CD4-positive, alpha-beta memory T cell (primary cell): ENCODE data around the gene NEDD4. TPM values are rescaled to one million over a fixed set of nuclear protein-coding genes. Genes with fewer than 3 reads are reported as not detected.

Source experiments
- CTCF ChIA-PET: fragments of 350-600 bp; sonication (Branson Sonifier 250); formaldehyde crosslinking; loops from one replicate; lab custom pipeline; 2021; ENCODE audit warnings: inconsistent platforms; ENCODE audit not compliant: partially characterized antibody; lab: Charles Lee
- POLR2A ChIA-PET: fragments of 350-600 bp; sonication (Branson Sonifier 250); formaldehyde crosslinking; loops from one replicate; lab custom pipeline; 2021; ENCODE audit not compliant: partially characterized antibody; lab: Charles Lee
- DNase-seq, 5 donors: peaks; one replicate each; pipeline versions ENCODE4 v3.0.0 to v3.0.0-alpha.2; 2020 to 2022; ENCODE audit warnings: mixed read lengths in 1 of 5
- H3K27ac ChIP-seq: one replicate; pipeline ENCODE4 v1.7.0; 2013; ENCODE audit warnings: low read depth, low read length
- H3K27me3 ChIP-seq: 2 replicates; pipeline ENCODE4 v1.7.0; 2013; ENCODE audit warnings: mild to moderate bottlenecking, low read length, moderate library complexity; ENCODE audit not compliant: insufficient read depth
- H3K36me3 ChIP-seq: 2 replicates; pipeline ENCODE4 v1.7.0; 2013; ENCODE audit warnings: mild to moderate bottlenecking, low read length, moderate library complexity; ENCODE audit not compliant: insufficient read depth
- H3K4me1 ChIP-seq: 2 replicates; pipeline ENCODE4 v1.7.0; 2013; ENCODE audit warnings: mild to moderate bottlenecking, low read length, moderate library complexity; ENCODE audit not compliant: insufficient read depth
- H3K4me3 ChIP-seq, 2 donors: one replicate each; pipeline ENCODE4 v1.7.0; 2013; ENCODE audit warnings: low read length in 2 of 2, mild to moderate bottlenecking in 1 of 2
- H3K9me3 ChIP-seq, 2 donors: one replicate each; pipeline ENCODE4 v1.7.0; 2013; ENCODE audit warnings: low read length in 2 of 2, control low read depth in 1 of 2; ENCODE audit not compliant: control insufficient read depth in 1 of 2
- H3K27ac Mint-ChIP-seq, 7 donors: one replicate each; pipeline ENCODE4 v1.8.0; 2020 to 2021; ENCODE audit warnings: mixed read lengths in 7 of 7, mild to moderate bottlenecking in 6 of 7, inconsistent platforms in 3 of 7, moderate library complexity in 3 of 7
- H3K27me3 Mint-ChIP-seq, 2 donors: one replicate each; pipeline ENCODE4 v1.8.0; 2020 to 2021; ENCODE audit warnings: mixed read lengths in 2 of 2
- H3K36me3 Mint-ChIP-seq, 2 donors: one replicate each; pipeline ENCODE4 v1.8.0; 2020 to 2021; ENCODE audit warnings: mixed read lengths in 2 of 2, inconsistent platforms in 1 of 2, mild to moderate bottlenecking in 1 of 2
- H3K4me1 Mint-ChIP-seq, 4 donors: one replicate each; pipeline ENCODE4 v1.8.0; 2020 to 2021; ENCODE audit warnings: mixed read lengths in 4 of 4, mild to moderate bottlenecking in 1 of 4
- H3K4me3 Mint-ChIP-seq, 8 donors: one replicate each; pipeline ENCODE4 v1.8.0; 2020 to 2021; ENCODE audit warnings: mixed read lengths in 8 of 8, mild to moderate bottlenecking in 7 of 8, moderate library complexity in 6 of 8, inconsistent platforms in 3 of 8
- H3K9me3 Mint-ChIP-seq, 8 donors: one replicate each; pipeline ENCODE4 v1.8.0; 2020 to 2021; ENCODE audit warnings: mixed read lengths in 8 of 8, mild to moderate bottlenecking in 5 of 8, inconsistent platforms in 3 of 8, moderate library complexity in 1 of 8
- intact Hi-C: fragments of 100-400 bp; cut with micrococcal nuclease; formaldehyde crosslinking; loops from one replicate; pipeline ENCODE4 v1.15.1; 2023
- polyA plus RNA-seq, 2 donors: library from polyadenylated mRNA; unstranded; fragments of 300-500 nt; fragmentation: Illumina TruSeq; gene quantifications; one replicate each; pipeline ENCODE4 v1.2.3, GENCODE V29; 2021
- total RNA-seq, 2 experiments: library from RNA; stranded (reverse); gene quantifications; one replicate each; pipeline ENCODE4 v1.2.3, GENCODE V29; 2021

The NEDD4 gene
- total and polyA plus RNA-seq, 4 experiments from 2014 or later = 3.7 to 5.8 (median 4.7) TPM

- Mint-ChIP-seq H3K27ac (no peak overlapping the region), H3K9me3 (no peaks in the 10 kb centered on the region), H3K27me3 (no peaks in the 10 kb centered on the region), H3K36me3 (no peaks in the 10 kb centered on the region), H3K4me1 (peaks cover 6 to 7% (median 7%) of the 10 kb centered on the region in 4 donors), H3K4me3 (no peak overlapping the region)
- intact Hi-C loops = no loop called here
- Histone ChIP-seq H3K4me3 (no peak overlapping the region), H3K27me3 (no peaks in the 10 kb centered on the region), H3K4me1 (no peaks in the 10 kb centered on the region), H3K27ac (no peak overlapping the region), H3K9me3 (no peaks in the 10 kb centered on the region), H3K36me3 (no peaks in the 10 kb centered on the region)
- ChIA-PET CTCF (interaction anchor here (0.8 to 2.6 kb wide), 7 partner anchors 12 to 345 kb away, joined by 3 to 14 read pairs (median 3); no protein-coding TSS in a partner anchor), POLR2A (no interaction called here)
- no peak for DNase-seq
Observed at GRCh38 chr15:55899537-55899936, 93.9 kb downstream of the NEDD4 start.

DNA sequence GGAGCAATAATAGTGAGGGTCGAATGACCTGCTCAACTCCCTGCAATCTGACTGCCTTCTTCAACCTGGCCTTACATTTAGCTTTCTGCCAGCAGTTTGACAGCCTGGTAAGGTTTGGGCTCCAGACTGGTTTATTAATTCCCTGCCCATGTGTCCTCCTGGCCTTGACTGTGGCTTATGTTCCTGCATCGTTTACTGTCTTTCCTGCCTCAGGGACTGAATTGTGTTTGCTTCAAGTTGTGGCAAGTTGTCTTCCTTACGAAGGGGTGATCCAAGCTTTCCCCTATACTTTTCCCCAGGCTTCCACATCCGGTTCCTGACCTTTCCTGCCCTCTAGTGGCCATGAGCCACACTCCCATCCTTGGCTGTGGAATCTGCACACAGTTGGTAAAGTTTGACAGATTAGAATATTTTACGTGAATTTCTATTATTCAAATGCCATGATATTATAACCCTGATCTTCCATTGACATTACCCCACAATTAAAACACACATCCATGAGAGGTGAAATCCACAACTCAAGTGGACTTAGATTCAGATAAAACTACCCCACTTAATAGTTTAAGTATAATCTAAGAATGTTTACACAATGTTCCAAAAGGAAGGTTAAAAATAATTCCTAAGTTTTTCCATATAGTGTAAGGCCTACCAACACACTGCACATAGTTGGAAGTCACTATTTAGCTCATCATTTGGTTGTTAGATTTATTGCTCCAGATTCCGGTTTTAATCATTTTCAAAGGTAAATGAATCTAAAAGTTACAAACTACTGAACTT lies 95.7 kb downstream of the NEDD4 start:
- no peak overlapping the region for H3K27ac ChIP-seq
- Mint-ChIP-seq H3K4me1 (peaks cover 6 to 7% (median 7%) of the 10 kb centered on the region in 4 donors), H3K9me3 (no peaks in the 10 kb centered on the region), H3K4me3 (no peak overlapping the region), H3K27me3 (no peaks in the 10 kb centered on the region), H3K27ac (peak overlapping the region in 1 of 7 donors; percentile 11), H3K36me3 (no peaks in the 10 kb centered on the region)
- no peaks in the 10 kb centered on the region for H3K27me3 ChIP-seq
- H3K9me3 ChIP-seq = no peaks in the 10 kb centered on the region
- ChIA-PET CTCF (interaction anchor here (0.8 to 1.1 kb wide), 2 partner anchors 10 to 26 kb away, joined by 3 to 4 read pairs; no protein-coding TSS in a partner anchor), POLR2A (no interaction called here)
- H3K4me3 ChIP-seq = no peak overlapping the region
- no peak for DNase-seq
- no peaks in the 10 kb centered on the region for H3K4me1 ChIP-seq
- H3K36me3 ChIP-seq = no peaks in the 10 kb centered on the region
- intact Hi-C loops = no loop called here

- ChIA-PET CTCF (no interaction called here), POLR2A (no interaction called here)
- no peaks in the 10 kb centered on the region for H3K4me1 ChIP-seq
- no peaks in the 10 kb centered on the region for H3K9me3 ChIP-seq
- Mint-ChIP-seq H3K4me3 (no peak overlapping the region), H3K27me3 (no peaks in the 10 kb centered on the region), H3K36me3 (no peaks in the 10 kb centered on the region), H3K27ac (no peak overlapping the region), H3K4me1 (peaks cover 6 to 7% (median 7%) of the 10 kb centered on the region in 4 donors), H3K9me3 (peaks cover 0 to 2% (median 0%) of the 10 kb centered on the region in 8 donors)
- no peak overlapping the region for H3K27ac ChIP-seq
- no peaks in the 10 kb centered on the region for H3K36me3 ChIP-seq
- no peak overlapping the region for H3K4me3 ChIP-seq
- DNase-seq = no peak
- intact Hi-C loops = no loop called here
- no peaks in the 10 kb centered on the region for H3K27me3 ChIP-seq
Observed at GRCh38 chr15:55894399-55894965, 98.9 kb downstream of the NEDD4 start.

- POLR2A ChIA-PET = no interaction called here
- H3K4me3 ChIP-seq = no peak overlapping the region
- Mint-ChIP-seq H3K27me3 (no peaks in the 10 kb centered on the region), H3K4me3 (no peak overlapping the region), H3K27ac (no peak overlapping the region), H3K9me3 (peaks cover 0 to 3% (median 0%) of the 10 kb centered on the region in 8 donors), H3K36me3 (no peaks in the 10 kb centered on the region), H3K4me1 (peaks cover 6 to 7% (median 7%) of the 10 kb centered on the region in 4 donors)
- H3K27ac ChIP-seq = no peak overlapping the region
- no peaks in the 10 kb centered on the region for H3K36me3 ChIP-seq
- CTCF ChIA-PET = interaction anchor here (1.7 kb wide), 1 partner anchor 159 kb away, joined by 4 read pairs; no protein-coding TSS in a partner anchor
- H3K27me3 ChIP-seq = no peaks in the 10 kb centered on the region
- intact Hi-C loops = no loop called here
- no peak for DNase-seq
- no peaks in the 10 kb centered on the region for H3K4me1 ChIP-seq
- no peaks in the 10 kb centered on the region for H3K9me3 ChIP-seq
Observed at GRCh38 chr15:55893852-55894251, 99.6 kb downstream of the NEDD4 start.

DNA sequence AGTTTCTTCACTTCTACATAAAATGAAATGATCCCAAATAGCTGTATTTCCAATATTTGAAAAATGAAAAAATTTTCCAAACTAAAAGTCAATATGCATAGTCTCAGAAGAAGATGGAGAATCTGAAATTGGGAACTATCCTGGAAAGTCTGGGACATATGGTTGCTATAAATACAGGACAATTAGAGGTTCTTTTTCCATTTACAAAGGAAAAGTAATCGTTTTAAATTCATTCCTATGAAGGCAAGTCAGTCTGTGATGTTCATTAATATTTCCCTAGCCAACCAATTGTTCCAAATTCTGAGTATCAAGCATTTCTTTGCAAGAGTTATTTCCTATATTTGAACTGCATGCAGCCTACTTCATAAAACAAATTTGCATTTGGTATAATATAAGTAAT lies 102.2 kb downstream of the NEDD4 start:
- H3K27me3 ChIP-seq = no peaks in the 10 kb centered on the region

GRCh38 chr15:55884223-55884622 lies 109.2 kb downstream of the NEDD4 start:
- H3K4me1 ChIP-seq = no peaks in the 10 kb centered on the region
- Mint-ChIP-seq H3K36me3 (peaks cover 10 to 12% of the 10 kb centered on the region in 2 donors), H3K27me3 (no peaks in the 10 kb centered on the region), H3K9me3 (peaks cover 5 to 32% (median 19%) of the 10 kb centered on the region in 8 donors), H3K4me3 (no peak overlapping the region), H3K4me1 (peaks cover 0 to 1% (median 0%) of the 10 kb centered on the region in 4 donors), H3K27ac (no peak overlapping the region)
- no peaks in the 10 kb centered on the region for H3K27me3 ChIP-seq
- CTCF ChIA-PET = no interaction called here
- no peak for DNase-seq
- POLR2A ChIA-PET = no interaction called here
- no peaks in the 10 kb centered on the region for H3K9me3 ChIP-seq
- no peak overlapping the region for H3K27ac ChIP-seq
- intact Hi-C loops = no loop called here
- no peaks in the 10 kb centered on the region for H3K36me3 ChIP-seq
- H3K4me3 ChIP-seq = no peak overlapping the region

More for the DNA sequence above, 102.2 kb downstream of the NEDD4 start:
- Histone ChIP-seq H3K4me3 (no peak overlapping the region), H3K36me3 (no peaks in the 10 kb centered on the region), H3K27ac (no peak overlapping the region), H3K4me1 (no peaks in the 10 kb centered on the region), H3K9me3 (no peaks in the 10 kb centered on the region)
- Mint-ChIP-seq H3K36me3 (peaks cover 7 to 10% of the 10 kb centered on the region in 2 donors), H3K4me3 (no peak overlapping the region), H3K27me3 (no peaks in the 10 kb centered on the region), H3K27ac (no peak overlapping the region), H3K9me3 (peaks cover 0 to 24% (median 14%) of the 10 kb centered on the region in 8 donors), H3K4me1 (peaks cover 4 to 7% (median 6%) of the 10 kb centered on the region in 4 donors)
- POLR2A ChIA-PET = no interaction called here
- intact Hi-C loops = no loop called here
- no peak for DNase-seq
- CTCF ChIA-PET = interaction anchor here (1.3 kb wide), 1 partner anchor 45 kb away, joined by 3 read pairs; no protein-coding TSS in a partner anchor

GRCh38 chr15:55879181-55879580 lies 114.2 kb downstream of the NEDD4 start:
- no peaks in the 10 kb centered on the region for H3K27me3 ChIP-seq
- H3K4me3 ChIP-seq = no peak overlapping the region
- Mint-ChIP-seq H3K27ac (no peak overlapping the region), H3K4me1 (peaks cover 0 to 1% (median 0%) of the 10 kb centered on the region in 4 donors), H3K27me3 (no peaks in the 10 kb centered on the region), H3K9me3 (peaks cover 0 to 2% (median 0%) of the 10 kb centered on the region in 8 donors), H3K4me3 (no peak overlapping the region), H3K36me3 (no peaks in the 10 kb centered on the region)
- DNase-seq = no peak
- CTCF ChIA-PET = no interaction called here
- H3K27ac ChIP-seq = no peak overlapping the region
- H3K4me1 ChIP-seq = no peaks in the 10 kb centered on the region
- no peaks in the 10 kb centered on the region for H3K9me3 ChIP-seq
- POLR2A ChIA-PET = no interaction called here
- H3K36me3 ChIP-seq = no peaks in the 10 kb centered on the region
- intact Hi-C loops = no loop called here
